Left lung (tissue), 10 donors: Measurements from ENCODE around the gene ACTN1. TPM values are rescaled to one million over a fixed set of nuclear protein-coding genes. Genes with fewer than 3 reads are reported as not detected.

Source experiments
- ATAC-seq: fragments of 200-7000 bp; cut with Tn5 transposase; one replicate; pipeline ENCODE4 v1.9.1; 2020; ENCODE audit warnings: moderate library complexity
- DNase-seq, 4 donors: peaks; one replicate each; pipeline ENCODE4 v3.0.0-alpha.2; 2013 to 2020
- H3K27ac ChIP-seq, 2 donors: fragments of 200-600 bp; sonication (generic) in 1 of 2; one replicate each; pipeline versions ENCODE4 v1.5.0 to v1.8.0; 2020 to 2021
- H3K27me3 ChIP-seq, 2 donors: fragments of 200-600 bp; sonication (generic) in 1 of 2; one replicate each; pipeline versions ENCODE4 v1.5.0 to v1.8.0; 2020 to 2021
- H3K36me3 ChIP-seq, 2 donors: fragments of 200-600 bp; sonication (generic) in 1 of 2; one replicate each; pipeline versions ENCODE4 v1.5.0 to v1.8.0; 2020 to 2021
- H3K4me1 ChIP-seq, 2 donors: fragments of 200-600 bp; one replicate each; pipeline ENCODE4 v1.8.0; 2021
- H3K4me3 ChIP-seq, 2 donors: fragments of 200-600 bp; sonication (generic) in 1 of 2; one replicate each; pipeline versions ENCODE4 v1.5.0 to v1.8.0; 2020 to 2021; ENCODE audit warnings: mild to moderate bottlenecking in 1 of 2
- H3K9me3 ChIP-seq, 2 donors: fragments of 200-600 bp; sonication (generic) in 1 of 2; one replicate each; pipeline versions ENCODE4 v1.5.0 to v1.8.0; 2020 to 2021
- CTCF ChIP-seq, 2 donors: fragments of 200-600 bp; sonication (generic) in 1 of 2; IDR thresholded peaks; one replicate each; pipeline versions ENCODE4 v1.5.0 to v1.8.0; 2021; ENCODE audit warnings: antibody characterized with exemption in 2 of 2
- intact Hi-C, 2 donors: fragments of 100-400 bp; cut with DNase I; formaldehyde crosslinking; loops; one replicate each; pipeline versions ENCODE4 v1.11.2 to v1.14.2; 2022
- polyA plus RNA-seq, 6 donors: library from polyadenylated mRNA; unstranded; fragments of 120-200 nt; gene quantifications; one replicate each; pipeline ENCODE4 v1.2.1, GENCODE V29; 2013; ENCODE audit not compliant: insufficient read length in 6 of 6
- total RNA-seq, 2 donors: library from RNA; stranded (reverse); fragmentation: NEBNext Ultra II Directional; extraction: Animal tissue kit (Norgen Biotek cat#: 25700); gene quantifications; one replicate each; pipeline ENCODE4 v1.2.1, GENCODE V29; 2021
- donor health status: DM: no; HTN: yes; CAD: no.
- donor health status: DM: no; HTN: no; CAD: no.

Gene ACTN1
- total and polyA plus RNA-seq, 8 donors, result 125 to 225 (median 146) TPM

DNA sequence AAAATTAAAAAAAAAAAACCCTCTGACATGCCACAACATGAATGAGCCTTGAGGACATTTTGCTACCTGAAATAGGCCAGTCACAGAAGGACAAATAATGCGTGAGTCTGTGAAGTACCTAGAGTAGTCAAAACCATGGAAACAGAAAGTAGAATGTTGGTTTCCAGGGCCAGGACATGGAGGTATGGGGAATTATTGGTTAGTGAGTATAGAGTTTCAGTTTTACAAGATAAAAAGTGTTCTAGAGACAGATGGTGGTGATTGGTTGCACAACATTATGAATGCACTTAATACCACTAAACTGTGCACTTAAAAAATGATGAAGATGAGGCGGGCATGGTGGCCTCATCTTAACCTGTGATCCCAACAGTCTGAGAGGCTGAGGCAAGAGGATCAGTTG, 138.6 kb downstream of the ACTN1 start:
- intact Hi-C loops, result no loop called here
- Histone ChIP-seq H3K4me3 (no peak overlapping the region), H3K9me3 (peaks cover 0 to 10% of the 10 kb centered on the region in 2 donors), H3K27me3 (no peaks in the 10 kb centered on the region), H3K27ac (no peak overlapping the region), H3K36me3 (no peaks in the 10 kb centered on the region), H3K4me1 (peaks cover 3 to 10% of the 10 kb centered on the region in 2 donors)
- no peak for TF ChIP-seq CTCF (IDR thresholded peaks at IDR 0.05)
- no peak for ATAC-seq
- no peak for DNase-seq

DNA sequence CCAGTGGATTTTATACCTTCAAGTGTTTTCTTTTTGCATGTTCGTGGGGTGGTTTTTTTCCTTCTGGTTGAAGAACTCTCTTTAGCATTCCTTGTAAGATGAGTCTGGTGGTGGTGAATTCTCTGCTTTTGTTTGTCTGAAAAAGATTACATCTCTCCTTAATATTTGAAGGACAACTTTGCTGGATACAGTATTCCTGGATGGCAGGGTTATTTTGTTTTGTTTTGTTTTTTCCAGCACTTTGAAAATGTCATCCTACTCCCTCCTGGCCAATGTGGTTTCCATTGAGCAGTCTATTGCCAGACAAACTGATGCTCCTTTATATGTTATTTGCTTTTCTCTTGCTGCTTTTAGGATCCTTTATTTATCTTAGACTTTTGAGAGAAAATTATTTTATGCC, 143.0 kb downstream of the ACTN1 start:
- H3K4me1 ChIP-seq, result no peaks in the 10 kb centered on the region
- TF ChIP-seq CTCF (IDR thresholded peaks at IDR 0.05), result no peak
- no peaks in the 10 kb centered on the region for H3K36me3 ChIP-seq
- H3K27me3 ChIP-seq, result no peaks in the 10 kb centered on the region
- DNase-seq (no peak), ATAC-seq (no peak)
- H3K27ac ChIP-seq, result no peak overlapping the region
- peaks cover 0 to 10% of the 10 kb centered on the region in 2 donors for H3K9me3 ChIP-seq
- intact Hi-C loops, result no loop called here
- no peak overlapping the region for H3K4me3 ChIP-seq

- H3K27ac ChIP-seq, result no peak overlapping the region
- no peaks in the 10 kb centered on the region for H3K4me1 ChIP-seq
- peaks cover 0 to 10% of the 10 kb centered on the region in 2 donors for H3K9me3 ChIP-seq
- TF ChIP-seq CTCF (IDR thresholded peaks at IDR 0.05), result no peak
- H3K36me3 ChIP-seq, result no peaks in the 10 kb centered on the region
- ATAC-seq (no peak), DNase-seq (no peak)
- H3K27me3 ChIP-seq, result no peaks in the 10 kb centered on the region
- no peak overlapping the region for H3K4me3 ChIP-seq
- intact Hi-C loops, result no loop called here
Observed at GRCh38 chr14:68834816-68835215, 144.3 kb downstream of the ACTN1 start.

DNA sequence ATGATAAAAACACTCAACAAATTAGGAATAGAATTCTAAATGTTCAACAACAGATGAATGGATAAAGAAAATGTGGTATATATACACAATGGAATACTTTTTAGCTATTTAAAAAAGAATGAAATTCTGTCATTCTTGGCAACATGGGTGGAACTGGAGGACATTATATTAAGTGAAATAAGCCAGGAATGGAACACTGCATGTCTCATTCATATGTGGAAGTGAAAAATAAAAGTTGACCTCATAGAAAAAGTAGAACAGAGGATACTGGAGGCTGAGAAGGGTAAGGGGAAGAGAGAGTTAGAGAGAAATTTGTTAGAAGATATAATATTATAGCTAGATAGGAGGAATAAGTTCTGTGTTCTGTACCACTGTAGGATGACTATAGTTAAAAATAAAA, 150.4 kb downstream of the ACTN1 start:
- H3K4me1 ChIP-seq, result peaks cover 0 to 8% of the 10 kb centered on the region in 2 donors
- DNase-seq (no peak), ATAC-seq (no peak)
- no peak overlapping the region for H3K27ac ChIP-seq
- no peaks in the 10 kb centered on the region for H3K27me3 ChIP-seq
- H3K4me3 ChIP-seq, result no peak overlapping the region
- H3K36me3 ChIP-seq, result no peaks in the 10 kb centered on the region
- TF ChIP-seq CTCF (IDR thresholded peaks at IDR 0.05), result no peak
- intact Hi-C loops, result no loop called here
- H3K9me3 ChIP-seq, result no peaks in the 10 kb centered on the region

GRCh38 chr14:68825729-68826128, 153.4 kb downstream of the ACTN1 start:
- Histone ChIP-seq H3K36me3 (no peaks in the 10 kb centered on the region), H3K9me3 (no peaks in the 10 kb centered on the region), H3K27me3 (no peaks in the 10 kb centered on the region), H3K4me3 (no peak overlapping the region), H3K4me1 (peaks cover 0 to 8% of the 10 kb centered on the region in 2 donors), H3K27ac (no peak overlapping the region)
- DNase-seq, result no peak
- intact Hi-C loops, result no loop called here
- TF ChIP-seq CTCF (IDR thresholded peaks at IDR 0.05), result no peak
- no peak for ATAC-seq
